ENCODE results near the gene GPC6.
"Not testable (repeated sequence)": the region's sequence is repeated elsewhere in the genome, so short reads cannot be mapped to it uniquely, and the experiment has no call there.

The GPC6 gene

DNA sequence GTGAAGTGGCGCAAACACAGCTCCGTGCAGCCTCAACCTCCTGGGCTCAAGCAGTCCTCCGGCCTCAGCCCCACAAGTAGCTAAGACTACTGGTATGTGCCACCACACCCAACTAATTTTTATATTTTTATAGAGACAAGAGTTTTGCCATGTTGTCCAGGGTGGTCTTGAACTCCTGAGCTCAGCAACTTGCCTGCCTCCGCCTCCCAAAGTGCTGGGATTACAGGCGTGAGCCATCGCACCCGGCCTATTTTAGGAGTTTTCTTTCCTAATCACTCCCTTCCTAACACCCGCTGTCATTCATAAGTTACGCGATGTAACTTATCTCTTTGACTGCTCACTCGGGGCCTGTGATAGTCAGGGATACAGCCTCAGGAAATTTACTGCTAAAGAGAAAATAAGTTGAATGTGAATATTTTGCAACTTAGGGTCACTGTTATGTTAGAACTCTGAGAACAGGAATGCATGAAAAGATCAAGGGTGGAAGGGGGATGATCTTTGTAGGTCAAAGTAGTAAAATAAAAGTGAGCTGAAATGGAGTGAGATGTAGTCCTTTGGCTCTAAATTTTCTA is 1112.6 kb downstream of the GPC6 start:
- no peak overlapping the region for H3K27ac ChIP-seq (replicated peaks)
- TF ChIP-seq, protein P1, sequence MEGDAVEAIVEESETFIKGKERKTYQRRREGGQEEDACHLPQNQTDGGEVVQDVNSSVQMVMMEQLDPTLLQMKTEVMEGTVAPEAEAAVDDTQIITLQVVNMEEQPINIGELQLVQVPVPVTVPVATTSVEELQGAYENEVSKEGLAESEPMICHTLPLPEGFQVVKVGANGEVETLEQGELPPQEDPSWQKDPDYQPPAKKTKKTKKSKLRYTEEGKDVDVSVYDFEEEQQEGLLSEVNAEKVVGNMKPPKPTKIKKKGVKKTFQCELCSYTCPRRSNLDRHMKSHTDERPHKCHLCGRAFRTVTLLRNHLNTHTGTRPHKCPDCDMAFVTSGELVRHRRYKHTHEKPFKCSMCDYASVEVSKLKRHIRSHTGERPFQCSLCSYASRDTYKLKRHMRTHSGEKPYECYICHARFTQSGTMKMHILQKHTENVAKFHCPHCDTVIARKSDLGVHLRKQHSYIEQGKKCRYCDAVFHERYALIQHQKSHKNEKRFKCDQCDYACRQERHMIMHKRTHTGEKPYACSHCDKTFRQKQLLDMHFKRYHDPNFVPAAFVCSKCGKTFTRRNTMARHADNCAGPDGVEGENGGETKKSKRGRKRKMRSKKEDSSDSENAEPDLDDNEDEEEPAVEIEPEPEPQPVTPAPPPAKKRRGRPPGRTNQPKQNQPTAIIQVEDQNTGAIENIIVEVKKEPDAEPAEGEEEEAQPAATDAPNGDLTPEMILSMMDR (IDR thresholded peaks at IDR 0.05; ENCODE audit: insufficient read depth, low read length): no peak
- TF ChIP-seq, protein P2, sequence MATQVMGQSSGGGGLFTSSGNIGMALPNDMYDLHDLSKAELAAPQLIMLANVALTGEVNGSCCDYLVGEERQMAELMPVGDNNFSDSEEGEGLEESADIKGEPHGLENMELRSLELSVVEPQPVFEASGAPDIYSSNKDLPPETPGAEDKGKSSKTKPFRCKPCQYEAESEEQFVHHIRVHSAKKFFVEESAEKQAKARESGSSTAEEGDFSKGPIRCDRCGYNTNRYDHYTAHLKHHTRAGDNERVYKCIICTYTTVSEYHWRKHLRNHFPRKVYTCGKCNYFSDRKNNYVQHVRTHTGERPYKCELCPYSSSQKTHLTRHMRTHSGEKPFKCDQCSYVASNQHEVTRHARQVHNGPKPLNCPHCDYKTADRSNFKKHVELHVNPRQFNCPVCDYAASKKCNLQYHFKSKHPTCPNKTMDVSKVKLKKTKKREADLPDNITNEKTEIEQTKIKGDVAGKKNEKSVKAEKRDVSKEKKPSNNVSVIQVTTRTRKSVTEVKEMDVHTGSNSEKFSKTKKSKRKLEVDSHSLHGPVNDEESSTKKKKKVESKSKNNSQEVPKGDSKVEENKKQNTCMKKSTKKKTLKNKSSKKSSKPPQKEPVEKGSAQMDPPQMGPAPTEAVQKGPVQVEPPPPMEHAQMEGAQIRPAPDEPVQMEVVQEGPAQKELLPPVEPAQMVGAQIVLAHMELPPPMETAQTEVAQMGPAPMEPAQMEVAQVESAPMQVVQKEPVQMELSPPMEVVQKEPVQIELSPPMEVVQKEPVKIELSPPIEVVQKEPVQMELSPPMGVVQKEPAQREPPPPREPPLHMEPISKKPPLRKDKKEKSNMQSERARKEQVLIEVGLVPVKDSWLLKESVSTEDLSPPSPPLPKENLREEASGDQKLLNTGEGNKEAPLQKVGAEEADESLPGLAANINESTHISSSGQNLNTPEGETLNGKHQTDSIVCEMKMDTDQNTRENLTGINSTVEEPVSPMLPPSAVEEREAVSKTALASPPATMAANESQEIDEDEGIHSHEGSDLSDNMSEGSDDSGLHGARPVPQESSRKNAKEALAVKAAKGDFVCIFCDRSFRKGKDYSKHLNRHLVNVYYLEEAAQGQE (IDR thresholded peaks at IDR 0.05; ENCODE audit: insufficient replicate concordance, low read depth): no peak
- TF ChIP-seq GABPA (IDR thresholded peaks at IDR 0.05; ENCODE audit: low read depth) (no peak), POLR2AphosphoS5 (IDR thresholded peaks at IDR 0.05; ENCODE audit: low read depth) (no peak), SPI1 (IDR thresholded peaks at IDR 0.05; ENCODE audit: borderline replicate concordance, low read depth) (no peak)
- no peak for DNase-seq (ENCODE audit: low read depth in 1 of 2, low spot score in 1 of 2)
- no peak overlapping the region for H3K4me3 ChIP-seq (replicated peaks; ENCODE audit: insufficient read depth, low read length)
- no peaks in the 10 kb centered on the region for H3K27me3 ChIP-seq (ENCODE audit: insufficient read depth, poor library complexity, severe bottlenecking)

DNA sequence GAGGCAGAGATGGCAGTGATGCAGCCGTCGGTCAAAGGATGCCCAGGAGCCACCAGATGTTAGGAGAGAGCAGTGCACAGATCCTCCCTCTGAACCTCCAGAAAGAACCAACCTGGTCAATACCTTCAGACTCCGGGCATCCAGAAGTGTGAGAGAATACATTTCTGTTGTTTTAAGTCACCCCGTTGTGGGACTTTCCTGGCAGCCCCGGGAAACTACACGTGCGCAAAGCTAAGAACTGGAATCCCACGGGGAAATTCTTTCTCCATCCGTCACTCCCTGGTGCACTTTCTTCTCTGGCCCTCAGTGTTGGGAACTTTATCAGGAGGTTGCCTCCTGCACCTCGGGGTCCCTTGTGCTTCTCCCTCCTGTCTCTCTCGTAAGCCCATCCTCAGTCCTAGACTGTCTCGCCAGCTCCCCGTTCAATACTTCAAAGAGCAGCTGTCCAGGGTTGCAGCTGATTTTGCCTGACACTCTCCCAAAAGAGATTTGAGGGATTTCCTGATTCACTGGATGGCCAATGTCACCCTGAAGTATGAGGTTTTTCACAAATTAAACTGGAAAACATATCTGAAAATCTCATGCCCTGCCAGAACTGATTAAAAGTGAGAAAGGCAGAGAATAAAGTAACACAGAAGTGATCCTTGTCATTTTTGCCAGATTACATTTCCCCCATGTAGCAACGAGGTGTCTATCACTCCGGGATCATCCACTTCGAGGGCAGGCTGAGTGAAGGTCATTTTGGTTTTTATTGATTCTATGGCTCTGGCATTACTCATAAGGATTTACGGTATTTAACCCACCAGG is 1116.0 kb downstream of the GPC6 start:
- TF ChIP-seq GABPA (IDR thresholded peaks at IDR 0.05; ENCODE audit: low read depth) (no peak), POLR2AphosphoS5 (IDR thresholded peaks at IDR 0.05; ENCODE audit: low read depth) (no peak), SPI1 (IDR thresholded peaks at IDR 0.05; ENCODE audit: borderline replicate concordance, low read depth) (no peak)
- TF ChIP-seq, protein P2 (IDR thresholded peaks at IDR 0.05; ENCODE audit: insufficient replicate concordance, low read depth): no peak
- TF ChIP-seq, protein P1 (IDR thresholded peaks at IDR 0.05; ENCODE audit: insufficient read depth, low read length): no peak
- Histone ChIP-seq H3K4me3 (replicated peaks; ENCODE audit: insufficient read depth, low read length) (no peak overlapping the region), H3K27me3 (ENCODE audit: insufficient read depth, poor library complexity, severe bottlenecking) (no peaks in the 10 kb centered on the region), H3K27ac (replicated peaks) (no peak overlapping the region)
- no peak for DNase-seq (ENCODE audit: low read depth in 1 of 2, low spot score in 1 of 2)

DNA sequence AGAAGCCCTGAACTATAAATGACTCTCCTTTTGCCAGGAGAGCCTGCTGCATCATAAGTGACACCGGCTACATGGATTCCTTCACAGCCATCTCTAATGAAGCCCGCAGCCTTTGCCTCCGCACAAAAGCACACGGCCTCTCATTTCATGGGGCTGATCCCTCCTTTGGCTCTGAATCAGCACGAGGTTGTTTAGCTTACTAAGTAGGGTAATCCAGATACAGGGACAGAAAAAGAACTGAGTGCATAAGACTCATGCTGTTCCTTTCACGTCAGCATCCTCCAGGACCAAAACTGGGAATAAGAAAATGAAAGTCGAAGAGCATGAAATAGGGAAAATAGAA is 1116.6 kb downstream of the GPC6 start:
- TF ChIP-seq SPI1 (IDR thresholded peaks at IDR 0.05; ENCODE audit: borderline replicate concordance, low read depth) (no peak), GABPA (IDR thresholded peaks at IDR 0.05; ENCODE audit: low read depth) (no peak), POLR2AphosphoS5 (IDR thresholded peaks at IDR 0.05; ENCODE audit: low read depth) (no peak)
- TF ChIP-seq, protein P2 (IDR thresholded peaks at IDR 0.05; ENCODE audit: insufficient replicate concordance, low read depth): no peak
- TF ChIP-seq, protein P1 (IDR thresholded peaks at IDR 0.05; ENCODE audit: insufficient read depth, low read length): no peak
- no peak for DNase-seq (ENCODE audit: low read depth in 1 of 2, low spot score in 1 of 2)
- Histone ChIP-seq H3K27ac (replicated peaks) (no peak overlapping the region), H3K4me3 (replicated peaks; ENCODE audit: insufficient read depth, low read length) (no peak overlapping the region), H3K27me3 (ENCODE audit: insufficient read depth, poor library complexity, severe bottlenecking) (no peaks in the 10 kb centered on the region)

DNA sequence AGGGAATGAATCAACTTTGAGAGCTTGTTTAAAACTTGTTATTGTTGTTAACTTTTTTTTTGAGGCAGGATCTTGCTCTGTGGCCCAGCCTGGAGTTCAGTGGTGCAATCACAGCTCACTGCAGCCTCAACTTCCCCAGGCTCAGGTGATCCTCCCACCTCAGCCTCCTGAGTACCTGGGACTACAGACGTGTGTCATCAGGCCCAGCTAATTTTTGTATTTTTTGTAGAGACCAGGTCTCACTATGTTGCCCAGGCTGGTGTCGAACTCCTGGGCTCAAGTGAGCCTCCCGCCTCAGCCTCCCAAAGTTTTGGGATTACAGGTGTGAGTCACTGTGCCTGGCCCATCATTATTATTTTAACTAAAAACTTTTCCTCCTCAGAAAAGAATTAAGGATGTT is 1117.1 kb downstream of the GPC6 start:
- not testable (repeated sequence) for H3K27ac ChIP-seq (replicated peaks)

More for the DNA sequence above, 1117.1 kb downstream of the GPC6 start:
- DNase-seq (ENCODE audit: low read depth in 1 of 2, low spot score in 1 of 2); H3K27me3 ChIP-seq (ENCODE audit: insufficient read depth, poor library complexity, severe bottlenecking); H3K4me3 ChIP-seq (replicated peaks; ENCODE audit: insufficient read depth, low read length): not testable (repeated sequence)

Data from HL-60 (cell line).